Activated T-helper 1 cell treated with anti-CD3 and anti-CD28 coated beads, Interleukin-12 subunit alpha, Interleukin-12 subunit beta, Interleukin-2, Interleukin-4 antibody, amounts not matched to agents 30 ng/mL and 10 ng/mL and 1 ng/mL, durations not matched to agents 14 hours and 24 hours and 36 hours (primary cell): ENCODE data around the gene COL9A3. TPM values are rescaled to one million over a fixed set of nuclear protein-coding genes. Genes with fewer than 3 reads are reported as not detected.
A peak's percentile ranks its signal among the peaks of the same experiment; 100 is the strongest.

Experiments used
- DNase-seq: peaks from one replicate; pipeline ENCODE4 v3.0.0; 2021; ENCODE audit warnings: low spot score
- H3K27ac Mint-ChIP-seq: one replicate; pipeline ENCODE4 v1.8.0; 2021; ENCODE audit warnings: mild to moderate bottlenecking, mixed read lengths
- H3K27me3 Mint-ChIP-seq: one replicate; pipeline ENCODE4 v1.8.0; 2022; ENCODE audit warnings: mild to moderate bottlenecking, moderate library complexity, mixed read lengths; ENCODE audit not compliant: insufficient read depth
- H3K36me3 Mint-ChIP-seq: one replicate; pipeline ENCODE4 v1.8.0; 2021; ENCODE audit warnings: low read depth, mixed read lengths
- H3K4me1 Mint-ChIP-seq: one replicate; pipeline ENCODE4 v1.8.0; 2021; ENCODE audit warnings: low read depth, mixed read lengths
- H3K4me3 Mint-ChIP-seq: one replicate; pipeline ENCODE4 v1.8.0; 2021; ENCODE audit warnings: mild to moderate bottlenecking, moderate library complexity, mixed read lengths
- H3K9me3 Mint-ChIP-seq: one replicate; pipeline ENCODE4 v1.8.0; 2021; ENCODE audit warnings: mixed read lengths
- intact Hi-C: fragments of 100-400 bp; cut with micrococcal nuclease; formaldehyde crosslinking; loops from one replicate; pipeline ENCODE4 v1.15.1; 2024
- total RNA-seq: library from RNA; stranded (reverse); gene quantifications from 2 replicates; pipeline ENCODE4 v1.2.3, GENCODE V29; 2022

Gene COL9A3
- total RNA-seq, 1 donor from 2014 or later: not detected

- intact Hi-C loops: loop anchor here (1.0 kb wide), 2 partner anchors 10 to 162 kb away; partner anchors contain the start of gene SLCO4A1
- H3K36me3 Mint-ChIP-seq: peaks cover 23% of the 10 kb centered on the region
- peak overlapping the region; percentile 96 for H3K27ac Mint-ChIP-seq
- peak overlapping the region; percentile 85 for H3K4me3 Mint-ChIP-seq
- H3K27me3 Mint-ChIP-seq: no peaks in the 10 kb centered on the region
- H3K9me3 Mint-ChIP-seq: no peaks in the 10 kb centered on the region
- peaks cover 21% of the 10 kb centered on the region for H3K4me1 Mint-ChIP-seq
- DNase-seq: no peak
These were observed 12.7 kb upstream of the COL9A3 start for GRCh38 chr20:62804021-62804626.

DNA sequence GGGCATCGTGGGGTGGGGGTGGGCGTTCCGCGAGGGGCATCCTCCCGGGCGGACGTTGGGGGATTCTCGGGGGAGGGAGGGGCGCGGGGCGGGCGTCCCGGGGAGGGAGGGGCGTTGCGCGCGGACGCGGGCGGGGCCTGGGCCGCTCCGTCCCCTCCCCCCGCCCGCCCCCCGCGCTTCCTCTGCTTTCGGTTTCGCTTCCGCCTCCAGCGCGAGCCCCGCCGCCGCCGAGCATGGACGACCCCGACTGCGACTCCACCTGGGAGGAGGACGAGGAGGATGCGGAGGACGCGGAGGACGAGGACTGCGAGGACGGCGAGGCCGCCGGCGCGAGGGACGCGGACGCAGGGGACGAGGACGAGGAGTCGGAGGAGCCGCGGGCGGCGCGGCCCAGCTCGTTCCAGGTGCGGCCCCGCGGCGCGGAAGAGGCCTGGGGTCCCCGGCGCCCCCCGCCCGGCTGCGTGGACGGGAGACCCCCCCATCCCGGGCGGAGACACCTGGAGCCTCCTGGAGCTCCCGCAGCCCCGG lies 12.2 kb upstream of the COL9A3 start, which contains the start of gene OGFR:
Gene OGFR, plus strand, starts transcription at position 209 of the 528 bp plus-strand sequence. Its CDS starts 25 bp downstream, at position 234.
- intact Hi-C loops: loop anchor here (1.0 kb wide), 2 partner anchors 10 to 162 kb away; partner anchors contain the start of gene SLCO4A1
- Mint-ChIP-seq H3K9me3 (no peaks in the 10 kb centered on the region), H3K27me3 (no peaks in the 10 kb centered on the region), H3K36me3 (peaks cover 22% of the 10 kb centered on the region), H3K4me1 (peaks cover 21% of the 10 kb centered on the region), H3K4me3 (peak within 1 kb of the TSS; percentile 89), H3K27ac (peak within 1 kb of the TSS; percentile 96)
- peak; percentile 72 for DNase-seq

- H3K27me3 Mint-ChIP-seq: no peaks in the 10 kb centered on the region
- H3K36me3 Mint-ChIP-seq: peaks cover 17% of the 10 kb centered on the region
- H3K9me3 Mint-ChIP-seq: no peaks in the 10 kb centered on the region
- intact Hi-C loops: no loop called here
- peak overlapping the region; percentile 67 for H3K27ac Mint-ChIP-seq
- peak overlapping the region; percentile 85 for H3K4me3 Mint-ChIP-seq
- H3K4me1 Mint-ChIP-seq: peaks cover 21% of the 10 kb centered on the region
- DNase-seq: no peak
These were observed 11.6 kb upstream of the COL9A3 start for GRCh38 chr20:62805155-62805710.

GRCh38 chr20:62805711-62806382 lies 11.0 kb upstream of the COL9A3 start:
- no peak for DNase-seq
- Mint-ChIP-seq H3K4me1 (peaks cover 21% of the 10 kb centered on the region), H3K4me3 (peak overlapping the region; percentile 85), H3K27ac (peak overlapping the region; percentile 67), H3K9me3 (no peaks in the 10 kb centered on the region), H3K36me3 (peaks cover 16% of the 10 kb centered on the region), H3K27me3 (no peaks in the 10 kb centered on the region)
- intact Hi-C loops: no loop called here

DNA sequence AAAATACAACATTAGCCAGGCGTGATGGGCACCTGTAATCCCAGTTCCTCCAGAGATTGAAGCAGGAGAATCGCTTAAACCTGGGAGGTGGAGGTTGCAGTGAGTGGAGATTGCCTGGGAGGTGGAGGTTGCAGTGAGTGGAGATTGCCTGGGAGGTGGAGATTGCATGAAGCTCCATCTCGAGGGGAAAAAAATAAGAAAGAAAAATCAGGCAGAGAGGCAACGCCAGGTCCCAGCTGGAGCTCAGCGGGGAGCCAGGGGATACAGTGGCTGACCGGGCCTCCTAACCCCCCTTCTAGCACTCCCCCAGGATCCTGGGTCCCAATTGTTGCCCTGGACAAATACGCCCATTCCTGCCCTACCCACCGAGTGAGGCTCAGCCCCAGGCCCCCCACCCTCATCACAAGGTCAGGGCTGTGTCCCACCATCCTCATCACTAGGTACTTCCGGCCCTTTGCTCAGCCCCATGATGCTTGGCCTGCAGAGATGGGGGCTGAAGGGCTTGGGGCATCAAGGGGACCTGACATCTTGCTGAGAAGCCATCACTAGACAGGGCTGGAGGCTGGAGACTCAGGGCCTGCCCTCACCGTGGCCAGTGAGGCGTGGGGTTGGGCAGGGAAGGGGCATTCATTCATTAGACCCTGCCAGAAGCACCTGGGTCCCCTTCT lies 10.3 kb upstream of the COL9A3 start:
- no peaks in the 10 kb centered on the region for H3K27me3 Mint-ChIP-seq
- DNase-seq: no peak
- intact Hi-C loops: no loop called here
- peaks cover 21% of the 10 kb centered on the region for H3K4me1 Mint-ChIP-seq
- H3K9me3 Mint-ChIP-seq: no peaks in the 10 kb centered on the region
- peaks cover 12% of the 10 kb centered on the region for H3K36me3 Mint-ChIP-seq
- H3K27ac Mint-ChIP-seq: peak overlapping the region; percentile 55
- peak overlapping the region; percentile 85 for H3K4me3 Mint-ChIP-seq

GRCh38 chr20:62807444-62808210 lies 9.2 kb upstream of the COL9A3 start:
- intact Hi-C loops: loop anchor here (1.0 kb wide), 2 partner anchors 11 to 307 kb away; partner anchors contain the start of gene MRGBP
- Mint-ChIP-seq H3K9me3 (no peaks in the 10 kb centered on the region), H3K4me1 (peaks cover 21% of the 10 kb centered on the region), H3K36me3 (peaks cover 15% of the 10 kb centered on the region), H3K4me3 (peak overlapping the region; percentile 65), H3K27me3 (no peaks in the 10 kb centered on the region), H3K27ac (no peak overlapping the region)
- DNase-seq: no peak

GRCh38 chr20:62808211-62808865 lies 8.5 kb upstream of the COL9A3 start:
- Mint-ChIP-seq H3K36me3 (peaks cover 18% of the 10 kb centered on the region), H3K27ac (no peak overlapping the region), H3K27me3 (no peaks in the 10 kb centered on the region), H3K4me1 (peaks cover 21% of the 10 kb centered on the region), H3K4me3 (peak overlapping the region; percentile 65), H3K9me3 (no peaks in the 10 kb centered on the region)
- intact Hi-C loops: loop anchor here (1.0 kb wide), 2 partner anchors 12 to 308 kb away; partner anchors contain the start of gene MRGBP
- DNase-seq: peak; percentile 59

- no peaks in the 10 kb centered on the region for H3K9me3 Mint-ChIP-seq
These were observed 7.1 kb upstream of the COL9A3 start for GRCh38 chr20:62809530-62810428.

DNA sequence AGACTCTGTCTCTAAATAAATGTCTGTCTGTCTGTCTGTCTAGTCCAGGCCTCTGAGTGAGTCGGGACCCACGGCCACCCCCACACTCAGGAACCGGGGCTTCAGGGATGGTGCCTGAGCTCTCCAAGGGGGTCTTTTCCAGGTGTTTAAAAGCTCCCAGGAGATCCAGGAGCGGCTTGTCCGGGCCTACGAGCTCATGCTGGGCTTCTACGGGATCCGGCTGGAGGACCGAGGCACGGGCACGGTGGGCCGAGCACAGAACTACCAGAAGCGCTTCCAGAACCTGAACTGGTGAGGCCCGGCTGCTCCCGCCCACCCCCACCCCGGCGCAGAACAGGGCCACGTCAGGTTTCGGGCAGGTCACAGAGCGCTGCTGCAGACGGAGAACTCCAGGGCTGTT lies 5.5 kb upstream of the COL9A3 start:
- H3K9me3 Mint-ChIP-seq: no peaks in the 10 kb centered on the region
- H3K27ac Mint-ChIP-seq: no peak overlapping the region
- H3K27me3 Mint-ChIP-seq: peaks cover 14% of the 10 kb centered on the region
- H3K36me3 Mint-ChIP-seq: peaks cover 21% of the 10 kb centered on the region
- no peak for DNase-seq
- H3K4me3 Mint-ChIP-seq: no peak overlapping the region
- peaks cover 11% of the 10 kb centered on the region for H3K4me1 Mint-ChIP-seq
- intact Hi-C loops: no loop called here

More at GRCh38 chr20:62809530-62810428, 7.1 kb upstream of the COL9A3 start:
- H3K4me3 Mint-ChIP-seq: no peak overlapping the region
- intact Hi-C loops: no loop called here
- peaks cover 15% of the 10 kb centered on the region for H3K4me1 Mint-ChIP-seq
- no peaks in the 10 kb centered on the region for H3K27me3 Mint-ChIP-seq
- DNase-seq: no peak
- peaks cover 18% of the 10 kb centered on the region for H3K36me3 Mint-ChIP-seq
- H3K27ac Mint-ChIP-seq: no peak overlapping the region

- H3K9me3 Mint-ChIP-seq: no peaks in the 10 kb centered on the region
- no peak overlapping the region for H3K27ac Mint-ChIP-seq
- H3K4me1 Mint-ChIP-seq: peaks cover 7% of the 10 kb centered on the region
- no peak for DNase-seq
- no peak overlapping the region for H3K4me3 Mint-ChIP-seq
- peaks cover 19% of the 10 kb centered on the region for H3K36me3 Mint-ChIP-seq
- intact Hi-C loops: no loop called here
- H3K27me3 Mint-ChIP-seq: peaks cover 14% of the 10 kb centered on the region
These were observed 5.1 kb upstream of the COL9A3 start for GRCh38 chr20:62811720-62812119.
